ENCODE results near the gene MEN1. TPM values are rescaled to one million over a fixed set of nuclear protein-coding genes. Genes with fewer than 3 reads are reported as not detected.

MEN1 gene
- total and polyA plus RNA-seq, 9 of the 15 experiments (the other 6 are each of a cell fraction or from before 2014, with no cell fraction given) = 3.4 to 57.2 (median 19.3) TPM

DNA sequence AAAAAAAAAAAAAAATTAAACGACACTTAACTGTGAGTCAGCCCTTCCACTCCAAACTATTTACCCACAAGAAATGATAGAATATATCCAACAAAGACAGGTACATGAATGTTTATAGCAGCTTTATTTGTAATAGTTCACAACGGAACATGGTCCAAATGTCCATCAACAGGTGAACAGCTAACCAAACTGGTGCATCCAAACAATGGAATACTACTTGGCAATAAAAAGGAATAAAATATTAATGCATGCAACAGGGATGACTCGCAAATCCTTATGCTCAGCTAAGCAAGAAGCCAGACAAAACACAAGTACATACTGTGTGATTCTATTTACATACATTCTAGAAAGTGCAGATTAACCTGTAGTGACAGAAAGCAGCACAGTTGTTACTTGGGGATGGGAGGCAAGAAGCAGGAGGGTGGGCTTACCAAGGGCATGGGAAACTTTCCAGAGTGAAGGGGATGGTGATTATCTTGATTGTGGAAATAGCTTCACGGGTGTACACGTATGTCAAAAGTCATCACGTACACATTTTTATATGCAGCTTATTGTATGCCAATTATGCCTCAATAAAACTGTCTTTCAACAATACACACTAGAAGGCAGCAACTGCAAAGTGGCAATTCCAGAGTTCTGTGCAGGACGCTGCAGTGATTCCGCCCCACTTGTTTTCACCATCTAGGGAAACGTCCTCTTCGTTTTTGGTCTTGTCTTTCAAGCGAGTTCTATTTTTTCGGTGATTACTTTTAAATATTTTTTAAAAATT is 25.4 kb downstream of the MEN1 start:
- no TSS peak for BruUV-seq (replicated peaks)
- ATAC-seq = no peak

More for the DNA sequence above, 25.4 kb downstream of the MEN1 start:
- intact Hi-C loops (cut with micrococcal nuclease) = loop anchor here (5.0 kb wide), 1 partner anchor 107 kb away; no protein-coding TSS in a partner anchor
- no peak overlapping the region for H2AFZ ChIP-seq (ENCODE audit: low read depth, low read length)
- H3K27ac ChIP-seq (ENCODE audit: extremely low read depth, low read depth, low read length) = no peak overlapping the region
- FAIRE-seq (no peak), DNase-seq (ENCODE audit: extremely low read depth in 1 of 4, low spot score in 3 of 4) (no peak)
- TF ChIP-seq SMAD4 (CRISPR knock-in tag; conservative IDR thresholded peaks at IDR 0.05) = no peak
- TF ChIP-seq, protein P1, sequence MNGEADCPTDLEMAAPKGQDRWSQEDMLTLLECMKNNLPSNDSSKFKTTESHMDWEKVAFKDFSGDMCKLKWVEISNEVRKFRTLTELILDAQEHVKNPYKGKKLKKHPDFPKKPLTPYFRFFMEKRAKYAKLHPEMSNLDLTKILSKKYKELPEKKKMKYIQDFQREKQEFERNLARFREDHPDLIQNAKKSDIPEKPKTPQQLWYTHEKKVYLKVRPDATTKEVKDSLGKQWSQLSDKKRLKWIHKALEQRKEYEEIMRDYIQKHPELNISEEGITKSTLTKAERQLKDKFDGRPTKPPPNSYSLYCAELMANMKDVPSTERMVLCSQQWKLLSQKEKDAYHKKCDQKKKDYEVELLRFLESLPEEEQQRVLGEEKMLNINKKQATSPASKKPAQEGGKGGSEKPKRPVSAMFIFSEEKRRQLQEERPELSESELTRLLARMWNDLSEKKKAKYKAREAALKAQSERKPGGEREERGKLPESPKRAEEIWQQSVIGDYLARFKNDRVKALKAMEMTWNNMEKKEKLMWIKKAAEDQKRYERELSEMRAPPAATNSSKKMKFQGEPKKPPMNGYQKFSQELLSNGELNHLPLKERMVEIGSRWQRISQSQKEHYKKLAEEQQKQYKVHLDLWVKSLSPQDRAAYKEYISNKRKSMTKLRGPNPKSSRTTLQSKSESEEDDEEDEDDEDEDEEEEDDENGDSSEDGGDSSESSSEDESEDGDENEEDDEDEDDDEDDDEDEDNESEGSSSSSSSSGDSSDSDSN (IDR thresholded peaks at IDR 0.05; ENCODE audit: borderline replicate concordance in 1 of 2, low read depth in 2 of 2, low read length in 2 of 2) = no peak
- no peak for TF ChIP-seq ZNF717 (CRISPR knock-in tag; IDR thresholded peaks at IDR 0.05)
- no peak for TF ChIP-seq GABPB2 (CRISPR knock-in tag; conservative IDR thresholded peaks at IDR 0.05)
- TF ChIP-seq MXI1 (IDR thresholded peaks at IDR 0.05; ENCODE audit: low read depth, low read length) = no peak
- TF ChIP-seq CCNT2 (IDR thresholded peaks at IDR 0.05; ENCODE audit: borderline replicate concordance, extremely low read depth, insufficient read length, low read depth, low read length) = no peak
- TF ChIP-seq DIDO1 (tag; IDR thresholded peaks at IDR 0.05; ENCODE audit: low read depth) = no peak
- no peak for TF ChIP-seq TAF7 (tag; IDR thresholded peaks at IDR 0.05)
- TF ChIP-seq, protein P2, sequence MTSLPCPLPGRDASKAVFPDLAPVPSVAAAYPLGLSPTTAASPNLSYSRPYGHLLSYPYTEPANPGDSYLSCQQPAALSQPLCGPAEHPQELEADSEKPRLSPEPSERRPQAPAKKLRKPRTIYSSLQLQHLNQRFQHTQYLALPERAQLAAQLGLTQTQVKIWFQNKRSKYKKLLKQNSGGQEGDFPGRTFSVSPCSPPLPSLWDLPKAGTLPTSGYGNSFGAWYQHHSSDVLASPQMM (CRISPR knock-in tag; IDR thresholded peaks at IDR 0.05) = no peak
- no peak for TF ChIP-seq ZNF124 (CRISPR knock-in tag; IDR thresholded peaks at IDR 0.05)
- no peak for TF ChIP-seq GABPA (tag; conservative IDR thresholded peaks at IDR 0.05; ENCODE audit: low read depth)
- ChIA-PET POLR2A (interaction anchor here (0.6 to 1.4 kb wide), 3 partner anchors 9 to 1437 kb away, joined by 3 to 6 read pairs (median 4); no protein-coding TSS in a partner anchor), CTCF (ENCODE audit: low intra/inter-chr PET ratio) (interaction anchor here (0.6 kb wide), 1 partner anchor 15 kb away, joined by 3 read pairs; no protein-coding TSS in a partner anchor)
- H3K79me2 ChIP-seq (ENCODE audit: control insufficient read depth, insufficient read depth, low read length) = no peaks in the 10 kb centered on the region
- no peaks in the 10 kb centered on the region; the same call in 2 of the 3 replicates for H3K36me3 ChIP-seq (ENCODE audit: control insufficient read depth, insufficient read depth, low read length)
- peaks cover 9% of the 10 kb centered on the region in 2 experiments; a peak in 4 of 5 replicates for H3K4me1 ChIP-seq (replicated peaks in 1 of 2; ENCODE audit: control insufficient read depth in 2 of 2, insufficient read depth in 2 of 2, low read length in 2 of 2)
- no peaks in the 10 kb centered on the region for H3K27me3 ChIP-seq (ENCODE audit: control insufficient read depth in 2 of 2, insufficient read depth in 2 of 2, low read length in 2 of 2)
- no peak overlapping the region for H3K4me2 ChIP-seq (ENCODE audit: insufficient read depth, low read length)
- no peak overlapping the region for H3K9ac ChIP-seq (ENCODE audit: insufficient read depth in 1 of 2, low read depth in 2 of 2, low read length in 2 of 2)
- in situ Hi-C loops (cut with MboI) = loop anchor here (5.0 kb wide), 1 partner anchor 107 kb away; no protein-coding TSS in a partner anchor
- no peaks in the 10 kb centered on the region for H3K9me1 ChIP-seq (ENCODE audit: control insufficient read depth, insufficient read depth, low read length)
- 59% methylated on average over 12 of the region's 12 CpGs for WGBS (ENCODE audit: insufficient coverage, low coverage, missing lambda C conversion rate)
- H3K9me3 ChIP-seq (replicated peaks; ENCODE audit: control insufficient read depth, insufficient read depth, low read depth, low read length) = no peaks in the 10 kb centered on the region
- no peaks in the 10 kb centered on the region for H4K20me1 ChIP-seq (replicated peaks; ENCODE audit: control insufficient read depth, insufficient read depth, low read length)
- H3K4me3 ChIP-seq = no peak overlapping the region
